Measurements from ENCODE around the gene AP1S1.

GRCh38 chr7:101115215-101115614 is 39.1 kb upstream of the AP1S1 start:
- TF ChIP-seq CTCF (IDR thresholded peaks at IDR 0.05; ENCODE audit: low read length) (no peak), EZH2phosphoT487 (IDR thresholded peaks at IDR 0.05; ENCODE audit: low read length) (no peak), EZH2 (optimal IDR thresholded peaks at IDR 0.05; ENCODE audit: low read depth, low read length) (no peak)
